A549 (cell line): ENCODE data around the gene KATNAL1. TPM values are rescaled to one million over a fixed set of nuclear protein-coding genes. Genes with fewer than 3 reads are reported as not detected.

Experiments
- ATAC-seq, 2 experiments: fragments of 200-7000 bp in 1 of 2; fragments of >200 bp in 1 of 2; cut with Nextera tagmentation in 1 of 2; cut with Tn5 transposase in 1 of 2; 3 replicates each; pipeline versions ENCODE4 v1.8.0 to v1.9.1; 2018 to 2020; ENCODE audit warnings: mild to moderate bottlenecking in 1 of 2, moderate library complexity in 1 of 2
- CTCF ChIA-PET: fragments of 300-600 bp; sonication (Branson Sonifier 250); formaldehyde crosslinking; extraction: SDS; loops from one replicate; lab custom pipeline; 2021; ENCODE audit warnings: antibody characterized with exemption, inconsistent platforms; lab: Yijun Ruan, JAX
- POLR2A ChIA-PET: fragments of 350-600 bp; formaldehyde crosslinking; extraction: SDS; loops from one replicate; lab custom pipeline; 2021; ENCODE audit warnings: antibody characterized with exemption, inconsistent platforms; lab: Yijun Ruan, JAX
- DNase-seq, 2 experiments: peaks; one replicate each; pipeline versions ENCODE4 v3.0.0 to v3.0.0-alpha.2; 2011 to 2016; ENCODE audit warnings: low read depth in 1 of 2, low spot score in 1 of 2
- FAIRE-seq: peaks from 2 replicates; lab custom pipeline; 2011; peaks lifted over from hg19 to GRCh38; lab: Jason Lieb, UNC
- H3K27ac ChIP-seq, 2 experiments: fragments of >200 bp; sonication (Bioruptor Twin); formaldehyde crosslinking; 3 replicates each; pipeline ENCODE4 v1.5.1; 2016 to 2017
- H3K4me1 ChIP-seq: fragments of >200 bp; sonication (Bioruptor Twin); formaldehyde crosslinking; 3 replicates; pipeline ENCODE4 v1.6.1; 2016
- H3K4me2 ChIP-seq: fragments of >200 bp; sonication (Bioruptor Twin); formaldehyde crosslinking; 3 replicates; pipeline ENCODE4 v1.6.1; 2016
- H3K4me3 ChIP-seq: fragments of >200 bp; sonication (Bioruptor Twin); formaldehyde crosslinking; 3 replicates; pipeline ENCODE4 v1.5.1; 2016
- H3K9me3 ChIP-seq: fragments of >200 bp; sonication (Bioruptor Twin); formaldehyde crosslinking; 3 replicates; pipeline ENCODE4 v1.6.1; 2016
- CBX2 ChIP-seq: fragments of 200-600 bp; sonication (generic); IDR thresholded peaks from 2 replicates; pipeline ENCODE4 v1.6.1; 2016; ENCODE audit warnings: low read depth, mild to moderate bottlenecking, borderline replicate concordance
- CHD4 ChIP-seq: fragments of 200-600 bp; sonication (generic); IDR thresholded peaks from 2 replicates; pipeline ENCODE4 v1.6.1; 2016; ENCODE audit warnings: antibody characterized with exemption, mild to moderate bottlenecking, borderline replicate concordance
- EHF ChIP-seq: fragments of 250-450 bp; sonication (Bioruptor Pico); IDR thresholded peaks from 2 replicates; pipeline ENCODE4 v1.5.0; 2020; ENCODE audit warnings: mild to moderate bottlenecking
- EHMT2 ChIP-seq: fragments of 200-600 bp; sonication (generic); IDR thresholded peaks from 2 replicates; pipeline ENCODE4 v1.6.1; 2016; ENCODE audit warnings: antibody characterized with exemption, low read depth, mild to moderate bottlenecking, moderate library complexity
- ESRRA ChIP-seq: fragments of 150-350 bp; IDR thresholded peaks from 2 replicates; pipeline ENCODE4 v1.6.1; 2014; ENCODE audit warnings: mild to moderate bottlenecking, low read length, borderline replicate concordance
- HDAC2 ChIP-seq: fragments of 200-600 bp; sonication (generic); IDR thresholded peaks from 2 replicates; pipeline ENCODE4 v1.6.1; 2016
- HOXA7 ChIP-seq: fragments of 250-450 bp; sonication (Bioruptor Pico); IDR thresholded peaks from 2 replicates; pipeline ENCODE4 v1.5.0; 2020; ENCODE audit warnings: mild to moderate bottlenecking, moderate library complexity
- HOXB5 ChIP-seq: fragments of 250-450 bp; sonication (Bioruptor Pico); IDR thresholded peaks from 2 replicates; pipeline ENCODE4 v1.5.0; 2020; ENCODE audit warnings: mild to moderate bottlenecking, moderate library complexity
- JUNB ChIP-seq: fragments of >200 bp; sonication (Bioruptor Twin); formaldehyde crosslinking; IDR thresholded peaks from 2 replicates; pipeline ENCODE4 v1.6.1; 2016
- NR3C1 ChIP-seq: fragments of >200 bp; sonication (Bioruptor Twin); formaldehyde crosslinking; IDR thresholded peaks from 3 replicates; pipeline ENCODE4 v1.6.1; 2017
- POLR2AphosphoS2 ChIP-seq: conservative IDR thresholded peaks from 2 replicates; pipeline ENCODE4 v1.6.1; 2012; ENCODE audit warnings: low read length, improper control_type of control experiment, inconsistent platforms
- RNF2 ChIP-seq: fragments of 200-600 bp; sonication (generic); IDR thresholded peaks from 2 replicates; pipeline ENCODE4 v1.6.1; 2016; ENCODE audit warnings: low read depth, mild to moderate bottlenecking, antibody characterized with exemption, moderate library complexity, borderline replicate concordance
- ZFP36 ChIP-seq: fragments of 450-650 bp; IDR thresholded peaks from 2 replicates; pipeline ENCODE4 v1.6.1; 2014; ENCODE audit warnings: borderline replicate concordance; ENCODE audit not compliant: partially characterized antibody
- WGBS: methylation state at CpG from one replicate; pipeline ENCODE4 v1.1.6; 2017; ENCODE audit errors: missing lambda C conversion rate; 5-methylcytosine and 5-hydroxymethylcytosine counted together
- polyA plus RNA-seq, 4 experiments: library from polyadenylated mRNA; depleted of rRNA in 3 of 4; stranded (reverse); fragments of >200 nt; fragmentation: RNase III in 1 of 4; extraction: RNeasy Plus Mini Kit Qiagen cat#74134 plus additional on column Dnase treatment in 1 of 4; gene quantifications; 2 replicates in 3 of 4; 3 replicates in 1 of 4; pipeline ENCODE4 v1.2.3, GENCODE V29; 2011 to 2017
- TF ChIP-seq, protein P1 (sequence below): fragments of 250-450 bp; sonication (Bioruptor Pico); IDR thresholded peaks from 2 replicates; pipeline ENCODE4 v1.5.0; 2020; ENCODE audit warnings: low read depth, mild to moderate bottlenecking, moderate library complexity
- TF ChIP-seq, protein P2 (sequence below): fragments of >200 bp; sonication (Bioruptor Twin); formaldehyde crosslinking; IDR thresholded peaks from 3 replicates; pipeline ENCODE4 v1.5.1; 2016
- TF ChIP-seq, protein P3 (sequence below): fragments of 200-600 bp; sonication (generic); IDR thresholded peaks from 2 replicates; pipeline ENCODE4 v1.6.1; 2016; ENCODE audit warnings: antibody characterized with exemption, mild to moderate bottlenecking, moderate library complexity
- TF ChIP-seq, protein P4 (sequence below): fragments of 450-650 bp; IDR thresholded peaks from 2 replicates; pipeline ENCODE4 v1.6.1; 2014; ENCODE audit warnings: antibody characterized with exemption
- TF ChIP-seq, protein P5 (sequence below): fragments of >200 bp; sonication (Bioruptor Twin); formaldehyde crosslinking; IDR thresholded peaks from 3 replicates; pipeline ENCODE4 v1.6.1; 2016

Gene KATNAL1
- polyA plus RNA-seq, 2 of the 4 experiments (the other 2 are of a cell fraction): 7.9 to 10.5 TPM

- no peak for FAIRE-seq
- ChIA-PET CTCF (interaction anchor here (1.3 kb wide), 1 partner anchor 853 kb away, joined by 3 read pairs; no protein-coding TSS in a partner anchor), POLR2A (no interaction called here)
- Histone ChIP-seq H3K9me3 (no peaks in the 10 kb centered on the region), H3K4me3 (no peak overlapping the region), H3K4me1 (no peaks in the 10 kb centered on the region), H3K27ac (no peak overlapping the region), H3K4me2 (no peak overlapping the region)
- ATAC-seq: no peak
- TF ChIP-seq, protein P1, sequence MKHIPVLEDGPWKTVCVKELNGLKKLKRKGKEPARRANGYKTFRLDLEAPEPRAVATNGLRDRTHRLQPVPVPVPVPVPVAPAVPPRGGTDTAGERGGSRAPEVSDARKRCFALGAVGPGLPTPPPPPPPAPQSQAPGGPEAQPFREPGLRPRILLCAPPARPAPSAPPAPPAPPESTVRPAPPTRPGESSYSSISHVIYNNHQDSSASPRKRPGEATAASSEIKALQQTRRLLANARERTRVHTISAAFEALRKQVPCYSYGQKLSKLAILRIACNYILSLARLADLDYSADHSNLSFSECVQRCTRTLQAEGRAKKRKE (CRISPR knock-in tag): no peak
- TF ChIP-seq HOXB5 (CRISPR knock-in tag): no peak
- TF ChIP-seq EHF (CRISPR knock-in tag): no peak
- no peak for TF ChIP-seq CHD4
- TF ChIP-seq, protein P2, sequence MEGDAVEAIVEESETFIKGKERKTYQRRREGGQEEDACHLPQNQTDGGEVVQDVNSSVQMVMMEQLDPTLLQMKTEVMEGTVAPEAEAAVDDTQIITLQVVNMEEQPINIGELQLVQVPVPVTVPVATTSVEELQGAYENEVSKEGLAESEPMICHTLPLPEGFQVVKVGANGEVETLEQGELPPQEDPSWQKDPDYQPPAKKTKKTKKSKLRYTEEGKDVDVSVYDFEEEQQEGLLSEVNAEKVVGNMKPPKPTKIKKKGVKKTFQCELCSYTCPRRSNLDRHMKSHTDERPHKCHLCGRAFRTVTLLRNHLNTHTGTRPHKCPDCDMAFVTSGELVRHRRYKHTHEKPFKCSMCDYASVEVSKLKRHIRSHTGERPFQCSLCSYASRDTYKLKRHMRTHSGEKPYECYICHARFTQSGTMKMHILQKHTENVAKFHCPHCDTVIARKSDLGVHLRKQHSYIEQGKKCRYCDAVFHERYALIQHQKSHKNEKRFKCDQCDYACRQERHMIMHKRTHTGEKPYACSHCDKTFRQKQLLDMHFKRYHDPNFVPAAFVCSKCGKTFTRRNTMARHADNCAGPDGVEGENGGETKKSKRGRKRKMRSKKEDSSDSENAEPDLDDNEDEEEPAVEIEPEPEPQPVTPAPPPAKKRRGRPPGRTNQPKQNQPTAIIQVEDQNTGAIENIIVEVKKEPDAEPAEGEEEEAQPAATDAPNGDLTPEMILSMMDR: no peak
- no peak for TF ChIP-seq CBX2
- no peak for TF ChIP-seq ZFP36
- TF ChIP-seq ESRRA: no peak
- WGBS: 67% methylated on average over 5 of the region's 5 CpGs
- no peak for DNase-seq
Observed at GRCh38 chr13:30191491-30192100, 115.8 kb downstream of the KATNAL1 start.

GRCh38 chr13:30186634-30187415, 120.5 kb downstream of the KATNAL1 start:
- 54% methylated on average over 10 of the region's 10 CpGs for WGBS
- FAIRE-seq: no peak

DNA sequence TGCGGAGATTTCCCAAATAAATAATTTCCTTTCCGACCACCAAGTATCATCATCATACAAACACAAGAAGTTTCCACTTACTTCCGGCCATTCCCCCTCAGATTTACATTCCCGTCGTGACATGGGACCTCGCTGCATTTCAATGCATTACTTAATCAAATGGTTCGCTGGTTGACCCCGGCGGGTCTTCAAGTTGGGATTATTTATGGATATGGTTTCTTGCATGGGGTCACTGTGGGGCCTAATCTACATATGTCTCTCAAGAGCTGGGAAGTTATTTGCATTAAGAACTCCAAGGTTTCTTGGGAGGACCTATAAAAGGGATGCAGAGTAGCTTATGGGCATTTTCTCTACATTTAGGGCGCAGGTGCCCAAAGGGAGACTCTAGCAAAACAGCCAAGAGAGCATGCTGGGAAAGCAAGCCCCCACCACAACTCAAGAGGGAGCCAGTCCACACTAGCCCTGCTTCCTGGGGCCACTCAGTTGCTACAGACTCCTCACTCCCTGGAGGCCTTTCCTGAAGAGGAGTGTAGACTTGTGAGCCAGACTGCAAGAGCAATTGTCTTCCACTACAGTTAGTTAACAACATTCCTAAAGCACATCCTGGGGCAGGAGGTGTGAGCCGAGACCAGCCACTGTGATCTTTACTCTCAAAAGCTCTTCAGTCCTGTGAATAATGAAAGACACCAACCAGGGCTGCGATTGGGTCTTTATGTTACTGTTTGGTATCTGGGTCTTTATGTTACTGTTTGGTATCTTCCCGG, 125.3 kb downstream of the KATNAL1 start:
- 83% methylated on average over 13 of the region's 13 CpGs for WGBS
- H3K4me1 ChIP-seq: no peaks in the 10 kb centered on the region
- DNase-seq (no peak), ATAC-seq (no peak), FAIRE-seq (no peak)
- POLR2A ChIA-PET: no interaction called here
- CTCF ChIA-PET: no interaction called here
- H3K9me3 ChIP-seq: no peaks in the 10 kb centered on the region
- H3K27ac ChIP-seq: no peak overlapping the region
- TF ChIP-seq POLR2AphosphoS2 (no peak), NR3C1 (no peak), EHF (CRISPR knock-in tag) (no peak), HOXA7 (CRISPR knock-in tag) (no peak), HDAC2 (no peak), JUNB (no peak)
- TF ChIP-seq, protein P3, sequence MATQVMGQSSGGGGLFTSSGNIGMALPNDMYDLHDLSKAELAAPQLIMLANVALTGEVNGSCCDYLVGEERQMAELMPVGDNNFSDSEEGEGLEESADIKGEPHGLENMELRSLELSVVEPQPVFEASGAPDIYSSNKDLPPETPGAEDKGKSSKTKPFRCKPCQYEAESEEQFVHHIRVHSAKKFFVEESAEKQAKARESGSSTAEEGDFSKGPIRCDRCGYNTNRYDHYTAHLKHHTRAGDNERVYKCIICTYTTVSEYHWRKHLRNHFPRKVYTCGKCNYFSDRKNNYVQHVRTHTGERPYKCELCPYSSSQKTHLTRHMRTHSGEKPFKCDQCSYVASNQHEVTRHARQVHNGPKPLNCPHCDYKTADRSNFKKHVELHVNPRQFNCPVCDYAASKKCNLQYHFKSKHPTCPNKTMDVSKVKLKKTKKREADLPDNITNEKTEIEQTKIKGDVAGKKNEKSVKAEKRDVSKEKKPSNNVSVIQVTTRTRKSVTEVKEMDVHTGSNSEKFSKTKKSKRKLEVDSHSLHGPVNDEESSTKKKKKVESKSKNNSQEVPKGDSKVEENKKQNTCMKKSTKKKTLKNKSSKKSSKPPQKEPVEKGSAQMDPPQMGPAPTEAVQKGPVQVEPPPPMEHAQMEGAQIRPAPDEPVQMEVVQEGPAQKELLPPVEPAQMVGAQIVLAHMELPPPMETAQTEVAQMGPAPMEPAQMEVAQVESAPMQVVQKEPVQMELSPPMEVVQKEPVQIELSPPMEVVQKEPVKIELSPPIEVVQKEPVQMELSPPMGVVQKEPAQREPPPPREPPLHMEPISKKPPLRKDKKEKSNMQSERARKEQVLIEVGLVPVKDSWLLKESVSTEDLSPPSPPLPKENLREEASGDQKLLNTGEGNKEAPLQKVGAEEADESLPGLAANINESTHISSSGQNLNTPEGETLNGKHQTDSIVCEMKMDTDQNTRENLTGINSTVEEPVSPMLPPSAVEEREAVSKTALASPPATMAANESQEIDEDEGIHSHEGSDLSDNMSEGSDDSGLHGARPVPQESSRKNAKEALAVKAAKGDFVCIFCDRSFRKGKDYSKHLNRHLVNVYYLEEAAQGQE: no peak
- no peak overlapping the region for H3K4me2 ChIP-seq
- H3K4me3 ChIP-seq: no peak overlapping the region

More at GRCh38 chr13:30186634-30187415, 120.5 kb downstream of the KATNAL1 start:
- Histone ChIP-seq H3K9me3 (no peaks in the 10 kb centered on the region), H3K27ac (no peak overlapping the region), H3K4me3 (no peak overlapping the region), H3K4me2 (no peak overlapping the region), H3K4me1 (no peaks in the 10 kb centered on the region)
- TF ChIP-seq RNF2 (no peak), EHMT2 (no peak), CHD4 (no peak), CBX2 (no peak)
- TF ChIP-seq, protein P4, sequence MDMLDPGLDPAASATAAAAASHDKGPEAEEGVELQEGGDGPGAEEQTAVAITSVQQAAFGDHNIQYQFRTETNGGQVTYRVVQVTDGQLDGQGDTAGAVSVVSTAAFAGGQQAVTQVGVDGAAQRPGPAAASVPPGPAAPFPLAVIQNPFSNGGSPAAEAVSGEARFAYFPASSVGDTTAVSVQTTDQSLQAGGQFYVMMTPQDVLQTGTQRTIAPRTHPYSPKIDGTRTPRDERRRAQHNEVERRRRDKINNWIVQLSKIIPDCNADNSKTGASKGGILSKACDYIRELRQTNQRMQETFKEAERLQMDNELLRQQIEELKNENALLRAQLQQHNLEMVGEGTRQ: no peak
- TF ChIP-seq, protein P5, sequence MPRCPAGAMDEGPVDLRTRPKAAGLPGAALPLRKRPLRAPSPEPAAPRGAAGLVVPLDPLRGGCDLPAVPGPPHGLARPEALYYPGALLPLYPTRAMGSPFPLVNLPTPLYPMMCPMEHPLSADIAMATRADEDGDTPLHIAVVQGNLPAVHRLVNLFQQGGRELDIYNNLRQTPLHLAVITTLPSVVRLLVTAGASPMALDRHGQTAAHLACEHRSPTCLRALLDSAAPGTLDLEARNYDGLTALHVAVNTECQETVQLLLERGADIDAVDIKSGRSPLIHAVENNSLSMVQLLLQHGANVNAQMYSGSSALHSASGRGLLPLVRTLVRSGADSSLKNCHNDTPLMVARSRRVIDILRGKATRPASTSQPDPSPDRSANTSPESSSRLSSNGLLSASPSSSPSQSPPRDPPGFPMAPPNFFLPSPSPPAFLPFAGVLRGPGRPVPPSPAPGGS: no peak
- no peak for ATAC-seq
- CTCF ChIA-PET: interaction anchor here (1.5 kb wide), 1 partner anchor 275 kb away, joined by 5 read pairs; no protein-coding TSS in a partner anchor
- no peak for DNase-seq
- POLR2A ChIA-PET: no interaction called here
